SU-DHL-6 (cell line): Measurements from ENCODE around the gene SEC14L5.

Experiments used
- H2AFZ ChIP-seq: fragments of 200-600 bp; sonication (generic); 2 replicates; pipeline ENCODE4 v1.6.1; 2014; ENCODE audit warnings: low read depth, mild to moderate bottlenecking, moderate library complexity, mixed read lengths, antibody characterized with exemption, low read length; ENCODE audit not compliant: severe bottlenecking
- H3F3A ChIP-seq: fragments of 200-600 bp; shearing (Covaris generic); 2 replicates; pipeline ENCODE4 v1.6.0; 2016; ENCODE audit warnings: antibody characterized with exemption, mild to moderate bottlenecking; ENCODE audit not compliant: insufficient read depth
- H3K27ac ChIP-seq: fragments of 200-600 bp; sonication (generic); 2 replicates; pipeline ENCODE4 v1.5.1; 2016; ENCODE audit warnings: low read depth, mild to moderate bottlenecking, low read length, moderate library complexity, mixed read lengths
- H3K27me3 ChIP-seq: fragments of 200-600 bp; sonication (generic), shearing (Covaris generic); 2 replicates; pipeline ENCODE4 v1.6.0; 2014; ENCODE audit warnings: mild to moderate bottlenecking, low read length
- H3K36me3 ChIP-seq: fragments of 200-600 bp; sonication (generic); 2 replicates; pipeline ENCODE4 v1.6.1; 2014; ENCODE audit warnings: mild to moderate bottlenecking, low read length, mixed read lengths
- H3K4me2 ChIP-seq: fragments of 300-600, 200-600 bp; shearing (Covaris generic), sonication (generic); 2 replicates; pipeline ENCODE4 v1.6.0; 2014; ENCODE audit warnings: low read length, low read depth, mild to moderate bottlenecking; ENCODE audit not compliant: poor library complexity, severe bottlenecking
- H3K4me3 ChIP-seq: fragments of 200-600 bp; sonication (generic); 2 replicates; pipeline ENCODE4 v1.5.1; 2014; ENCODE audit warnings: antibody characterized with exemption, low read length, mild to moderate bottlenecking, mixed read lengths; ENCODE audit not compliant: insufficient read depth, poor library complexity, severe bottlenecking
- H3K79me2 ChIP-seq: fragments of 200-600 bp; sonication (generic); 2 replicates; pipeline ENCODE4 v1.6.1; 2014; ENCODE audit warnings: mild to moderate bottlenecking, low read length, moderate library complexity; ENCODE audit not compliant: insufficient read depth
- H3K9ac ChIP-seq: fragments of 200-600 bp; sonication (generic); 2 replicates; pipeline ENCODE4 v1.7.0; 2014; ENCODE audit warnings: mild to moderate bottlenecking, low read length
- H3K9me2 ChIP-seq: fragments of 200-600 bp; sonication (generic); replicated peaks from 2 replicates; pipeline ENCODE4 v1.6.1; 2014; ENCODE audit warnings: low read length; ENCODE audit not compliant: insufficient read depth
- H3K9me3 ChIP-seq: fragments of 200-600 bp; sonication (generic); 2 replicates; pipeline ENCODE4 v1.6.1; 2014; ENCODE audit warnings: low read length, mixed read lengths; ENCODE audit not compliant: insufficient read depth
- H4K20me1 ChIP-seq: fragments of 200-600 bp; sonication (generic); 2 replicates; pipeline ENCODE4 v1.6.1; 2014; ENCODE audit warnings: low read depth, mild to moderate bottlenecking, antibody characterized with exemption, low read length, moderate library complexity, mixed read lengths
- CTCF ChIP-seq: fragments of 200-600 bp; sonication (generic); IDR thresholded peaks from one replicate; pipeline ENCODE4 v1.5.1; 2017; ENCODE audit warnings: antibody characterized with exemption, mild to moderate bottlenecking, low read length, moderate library complexity; ENCODE audit not compliant: insufficient read depth, poor library complexity, severe bottlenecking
- EZH2phosphoT487 ChIP-seq: fragments of 200-600 bp; sonication (generic), shearing (Covaris generic); conservative IDR thresholded peaks from 2 replicates; pipeline ENCODE4 v1.6.1; 2018; ENCODE audit warnings: mild to moderate bottlenecking, antibody characterized with exemption, low read length, moderate library complexity, mixed read lengths

SEC14L5 gene

GRCh38 chr16:5017678-5017969 lies 59.5 kb downstream of the SEC14L5 start:
- H3K9me2 ChIP-seq, result no peaks in the 10 kb centered on the region
- H3K27me3 ChIP-seq, result no peaks in the 10 kb centered on the region

DNA sequence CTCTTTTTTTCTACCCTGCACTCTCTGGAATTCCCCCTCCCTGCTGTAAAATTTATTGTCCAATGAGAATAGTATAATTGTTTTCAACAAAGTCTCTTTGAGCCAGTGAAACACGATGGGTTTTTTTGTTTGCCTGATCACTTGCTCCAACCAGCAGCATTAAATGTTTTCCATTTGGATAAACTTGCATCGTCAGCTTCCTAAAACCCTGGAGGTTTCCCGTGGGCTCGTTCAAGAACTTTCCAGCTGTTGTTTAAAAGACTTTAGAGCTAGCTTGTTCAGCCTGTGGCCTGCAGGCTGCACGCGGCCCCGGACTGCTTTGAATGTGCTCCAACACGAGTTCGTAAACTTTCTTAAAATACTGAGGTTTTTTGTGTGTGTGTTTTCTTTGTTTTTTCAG lies 60.7 kb downstream of the SEC14L5 start:
- no peaks in the 10 kb centered on the region for H3K27me3 ChIP-seq
- no peaks in the 10 kb centered on the region for H3K36me3 ChIP-seq
- H3K79me2 ChIP-seq, result no peaks in the 10 kb centered on the region
- H3K9ac ChIP-seq, result no peak overlapping the region
- H2AFZ ChIP-seq, result no peak overlapping the region
- H3K9me3 ChIP-seq, result no peaks in the 10 kb centered on the region
- no peak for TF ChIP-seq EZH2phosphoT487
- no peak for TF ChIP-seq CTCF
- H3K4me3 ChIP-seq, result no peak overlapping the region
- H3K9me2 ChIP-seq, result no peaks in the 10 kb centered on the region
- no peak overlapping the region for H3K27ac ChIP-seq
- no peak overlapping the region for H3K4me2 ChIP-seq
- no peaks in the 10 kb centered on the region for H3F3A ChIP-seq
- no peaks in the 10 kb centered on the region for H4K20me1 ChIP-seq

More at GRCh38 chr16:5017678-5017969, 59.5 kb downstream of the SEC14L5 start:
- no peak for TF ChIP-seq CTCF
- TF ChIP-seq EZH2phosphoT487, result no peak
- H2AFZ ChIP-seq, result no peak overlapping the region
- no peaks in the 10 kb centered on the region for H3K79me2 ChIP-seq
- H3K36me3 ChIP-seq, result no peaks in the 10 kb centered on the region
- H3K9me3 ChIP-seq, result no peaks in the 10 kb centered on the region
- H3K4me2 ChIP-seq, result no peak overlapping the region
- no peaks in the 10 kb centered on the region for H3F3A ChIP-seq
- no peak overlapping the region for H3K27ac ChIP-seq
- H3K4me3 ChIP-seq, result no peak overlapping the region
- H4K20me1 ChIP-seq, result no peaks in the 10 kb centered on the region
- no peak overlapping the region for H3K9ac ChIP-seq

DNA sequence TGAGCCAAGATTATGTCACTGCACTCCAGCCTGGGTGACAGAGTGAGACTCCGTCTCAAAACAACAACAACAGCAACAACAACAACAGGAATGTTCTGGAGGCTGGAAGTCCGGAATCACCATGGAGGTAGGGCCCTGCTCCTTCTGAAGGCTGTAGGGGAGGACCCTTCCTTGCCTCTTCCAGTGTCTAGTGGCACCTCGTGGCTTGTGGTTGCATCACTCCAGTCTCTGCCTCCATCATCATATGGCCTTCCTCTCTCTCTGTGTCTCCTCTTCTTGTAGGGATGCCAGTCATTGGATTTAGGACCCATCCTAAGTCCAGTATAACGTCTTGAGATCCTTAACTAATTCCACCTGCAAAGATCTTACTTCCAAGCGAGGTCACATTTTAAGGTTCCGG lies 61.6 kb downstream of the SEC14L5 start:
- H3K9me2 ChIP-seq, result no peaks in the 10 kb centered on the region
- TF ChIP-seq EZH2phosphoT487 (no peak), CTCF (no peak)
- no peaks in the 10 kb centered on the region for H4K20me1 ChIP-seq
- no peak overlapping the region for H3K4me3 ChIP-seq
- no peak overlapping the region for H2AFZ ChIP-seq
- H3K9ac ChIP-seq, result no peak overlapping the region
- no peaks in the 10 kb centered on the region for H3K79me2 ChIP-seq
- no peaks in the 10 kb centered on the region for H3F3A ChIP-seq
- no peaks in the 10 kb centered on the region for H3K36me3 ChIP-seq
- H3K27ac ChIP-seq, result no peak overlapping the region
- no peaks in the 10 kb centered on the region for H3K9me3 ChIP-seq
- no peak overlapping the region for H3K4me2 ChIP-seq
- no peaks in the 10 kb centered on the region for H3K27me3 ChIP-seq

DNA sequence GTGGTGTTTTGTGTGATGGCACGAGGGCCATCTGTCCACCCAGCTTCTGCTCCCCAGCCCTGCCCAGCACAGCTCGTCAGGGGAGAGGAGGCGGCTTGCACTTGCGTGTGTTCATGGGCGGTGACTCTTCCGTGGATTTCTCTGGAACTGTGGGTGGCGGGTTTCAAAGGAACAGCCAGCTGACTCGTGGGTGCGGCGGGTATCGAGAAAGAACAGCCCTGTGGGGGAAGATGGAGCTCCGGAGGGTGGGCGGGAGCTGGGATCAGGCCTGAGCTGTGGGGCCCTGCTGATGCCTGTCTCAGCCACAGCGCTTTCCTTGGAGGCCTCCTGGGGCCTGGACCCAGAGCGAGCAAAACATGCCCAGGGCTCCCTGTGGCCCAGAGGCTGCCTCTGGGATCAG lies 62.4 kb downstream of the SEC14L5 start:
- Histone ChIP-seq H3K27ac (no peak overlapping the region), H4K20me1 (no peaks in the 10 kb centered on the region), H3K36me3 (no peaks in the 10 kb centered on the region), H3K4me2 (no peak overlapping the region), H3K27me3 (no peaks in the 10 kb centered on the region), H3K4me3 (no peak overlapping the region), H3K79me2 (no peaks in the 10 kb centered on the region), H3K9me2 (no peaks in the 10 kb centered on the region), H3K9me3 (no peaks in the 10 kb centered on the region), H2AFZ (no peak overlapping the region), H3K9ac (no peak overlapping the region), H3F3A (no peaks in the 10 kb centered on the region)
- no peak for TF ChIP-seq CTCF
- no peak for TF ChIP-seq EZH2phosphoT487
